DOHH2 (cell line): ENCODE data around the gene EFNB1.

Experiments
- EZH2phosphoT487 ChIP-seq: fragments of 200-600 bp; sonication (generic); IDR thresholded peaks from 2 replicates; pipeline ENCODE4 v1.6.1; 2017; ENCODE audit warnings: borderline replicate concordance, mild to moderate bottlenecking, antibody characterized with exemption, low read length, moderate library complexity, mixed read lengths
- TF ChIP-seq, protein P1 (sequence below): fragments of 200-600 bp; sonication (generic); IDR thresholded peaks from one replicate; pipeline ENCODE4 v1.5.1; 2014; ENCODE audit warnings: antibody characterized with exemption, mild to moderate bottlenecking, low read depth, low read length; ENCODE audit not compliant: poor library complexity, severe bottlenecking

DNA sequence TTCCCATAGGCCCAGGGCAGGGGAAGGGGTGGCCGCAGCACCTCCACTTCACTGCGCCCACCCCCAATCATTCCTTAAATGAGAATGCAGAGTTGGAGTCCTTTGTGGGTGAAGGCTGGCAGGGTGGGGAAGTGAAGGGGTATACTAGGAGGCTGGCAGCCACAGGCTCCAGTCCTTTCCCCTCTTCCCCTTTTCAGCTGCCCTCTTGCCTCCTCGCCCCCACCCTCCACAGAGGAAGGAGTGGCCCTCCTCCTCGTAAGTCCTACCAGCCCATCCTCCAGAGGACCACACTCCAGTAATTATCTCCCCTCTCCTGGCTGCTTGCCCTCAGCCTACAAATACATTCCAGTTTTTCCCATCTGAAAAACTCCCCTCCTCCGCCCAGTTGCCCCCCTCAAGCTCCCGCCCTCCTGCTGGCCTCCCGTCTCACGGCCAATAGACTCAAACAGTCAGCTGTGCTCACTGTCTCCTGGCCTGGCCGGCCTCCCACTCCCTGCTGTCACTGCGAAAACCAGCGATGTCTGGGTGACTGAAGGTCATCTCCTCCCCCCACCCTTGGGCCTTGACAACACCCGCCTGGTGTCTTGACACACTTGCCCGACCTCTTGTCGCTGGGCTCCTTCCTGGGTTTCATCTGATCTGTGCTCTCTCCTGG is 38.8 kb downstream of the EFNB1 start:
- TF ChIP-seq, protein P1, sequence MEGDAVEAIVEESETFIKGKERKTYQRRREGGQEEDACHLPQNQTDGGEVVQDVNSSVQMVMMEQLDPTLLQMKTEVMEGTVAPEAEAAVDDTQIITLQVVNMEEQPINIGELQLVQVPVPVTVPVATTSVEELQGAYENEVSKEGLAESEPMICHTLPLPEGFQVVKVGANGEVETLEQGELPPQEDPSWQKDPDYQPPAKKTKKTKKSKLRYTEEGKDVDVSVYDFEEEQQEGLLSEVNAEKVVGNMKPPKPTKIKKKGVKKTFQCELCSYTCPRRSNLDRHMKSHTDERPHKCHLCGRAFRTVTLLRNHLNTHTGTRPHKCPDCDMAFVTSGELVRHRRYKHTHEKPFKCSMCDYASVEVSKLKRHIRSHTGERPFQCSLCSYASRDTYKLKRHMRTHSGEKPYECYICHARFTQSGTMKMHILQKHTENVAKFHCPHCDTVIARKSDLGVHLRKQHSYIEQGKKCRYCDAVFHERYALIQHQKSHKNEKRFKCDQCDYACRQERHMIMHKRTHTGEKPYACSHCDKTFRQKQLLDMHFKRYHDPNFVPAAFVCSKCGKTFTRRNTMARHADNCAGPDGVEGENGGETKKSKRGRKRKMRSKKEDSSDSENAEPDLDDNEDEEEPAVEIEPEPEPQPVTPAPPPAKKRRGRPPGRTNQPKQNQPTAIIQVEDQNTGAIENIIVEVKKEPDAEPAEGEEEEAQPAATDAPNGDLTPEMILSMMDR: no peak
- no peak for TF ChIP-seq EZH2phosphoT487
